RWPE1 (cell line): ENCODE results near the gene RAB8B.
A peak's percentile ranks its signal among the peaks of the same experiment; 100 is the strongest.

Source experiments
- CTCF ChIA-PET: fragments of 350-600 bp; sonication (Branson Sonifier 250); formaldehyde crosslinking; extraction: SDS; loops from one replicate; lab custom pipeline; 2021; lab: Yijun Ruan, JAX
- POLR2A ChIA-PET: fragments of 400-600 bp; formaldehyde crosslinking; extraction: SDS; loops from one replicate; lab custom pipeline; 2020; ENCODE audit warnings: antibody characterized with exemption; ENCODE audit not compliant: low non-redundant PET; lab: Yijun Ruan, JAX
- DNase-seq: peaks from one replicate; pipeline ENCODE4 v3.0.0; 2012; ENCODE audit warnings: low spot score
- H3K27ac ChIP-seq: fragments of 450-650 bp; 2 replicates; pipeline ENCODE4 v1.5.1; 2017
- TF ChIP-seq, protein P1 (sequence below): fragments of 450-650 bp; conservative IDR thresholded peaks from 2 replicates; pipeline ENCODE4 v1.5.1; 2017; ENCODE audit warnings: low read depth, mild to moderate bottlenecking

The RAB8B gene

DNA sequence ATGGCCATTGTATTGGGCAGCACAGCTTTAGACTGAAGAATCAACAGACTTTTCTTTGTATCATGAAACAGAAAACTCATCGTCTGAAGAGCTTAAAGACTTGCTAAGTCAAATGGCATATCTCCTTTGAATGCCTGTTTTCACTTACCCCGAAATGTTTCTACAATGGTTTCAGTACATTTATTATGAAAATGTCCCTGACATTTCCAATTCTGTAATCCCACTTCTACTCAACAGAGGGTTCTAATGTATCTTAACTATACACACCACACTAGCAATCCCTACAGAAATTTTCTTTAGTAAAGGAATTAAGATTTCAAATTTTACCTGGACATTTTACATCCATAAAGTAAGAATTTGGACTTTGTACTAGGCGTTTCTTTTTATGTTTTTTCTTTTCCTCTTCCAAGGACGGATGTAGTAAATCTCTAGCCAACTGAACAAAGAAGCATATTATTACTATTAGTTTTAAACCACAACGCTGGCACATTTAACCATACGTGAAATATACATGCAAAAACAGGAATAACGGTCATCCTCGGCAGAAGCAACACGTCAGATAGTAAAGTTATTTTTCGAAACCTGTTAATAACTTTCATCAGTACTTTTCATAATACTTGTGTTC, 33.2 kb upstream of the RAB8B start:
- DNase-seq: no peak
- ChIA-PET CTCF (interaction anchor here (0.6 kb wide), 1 partner anchor 1161 kb away, joined by 3 read pairs; no protein-coding TSS in a partner anchor), POLR2A (interaction anchor here (0.6 to 1.0 kb wide), 2 partner anchors 56 to 121 kb away, joined by 3 read pairs; partner anchors contain the start of gene APH1B)
- TF ChIP-seq, protein P1, sequence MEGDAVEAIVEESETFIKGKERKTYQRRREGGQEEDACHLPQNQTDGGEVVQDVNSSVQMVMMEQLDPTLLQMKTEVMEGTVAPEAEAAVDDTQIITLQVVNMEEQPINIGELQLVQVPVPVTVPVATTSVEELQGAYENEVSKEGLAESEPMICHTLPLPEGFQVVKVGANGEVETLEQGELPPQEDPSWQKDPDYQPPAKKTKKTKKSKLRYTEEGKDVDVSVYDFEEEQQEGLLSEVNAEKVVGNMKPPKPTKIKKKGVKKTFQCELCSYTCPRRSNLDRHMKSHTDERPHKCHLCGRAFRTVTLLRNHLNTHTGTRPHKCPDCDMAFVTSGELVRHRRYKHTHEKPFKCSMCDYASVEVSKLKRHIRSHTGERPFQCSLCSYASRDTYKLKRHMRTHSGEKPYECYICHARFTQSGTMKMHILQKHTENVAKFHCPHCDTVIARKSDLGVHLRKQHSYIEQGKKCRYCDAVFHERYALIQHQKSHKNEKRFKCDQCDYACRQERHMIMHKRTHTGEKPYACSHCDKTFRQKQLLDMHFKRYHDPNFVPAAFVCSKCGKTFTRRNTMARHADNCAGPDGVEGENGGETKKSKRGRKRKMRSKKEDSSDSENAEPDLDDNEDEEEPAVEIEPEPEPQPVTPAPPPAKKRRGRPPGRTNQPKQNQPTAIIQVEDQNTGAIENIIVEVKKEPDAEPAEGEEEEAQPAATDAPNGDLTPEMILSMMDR: no peak
- peak overlapping the region; percentile 96 for H3K27ac ChIP-seq

DNA sequence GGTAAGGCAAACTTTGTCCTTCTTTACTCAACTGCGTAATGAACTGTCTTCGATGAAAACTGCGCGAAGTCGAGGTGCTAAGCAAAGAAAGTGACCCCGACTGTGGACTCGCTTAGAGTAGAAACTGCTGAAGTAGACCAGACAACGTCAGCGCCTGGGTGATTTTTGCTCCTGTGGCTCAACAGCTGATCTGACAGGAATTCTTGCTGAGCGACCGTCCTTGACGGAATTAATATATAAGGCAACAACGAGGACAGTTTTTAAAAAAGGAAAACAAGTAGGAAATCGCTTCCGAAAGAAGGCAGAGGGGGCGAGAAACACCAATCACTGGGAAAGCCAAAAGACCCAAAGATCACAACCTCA, 32.7 kb upstream of the RAB8B start:
- ChIA-PET CTCF (interaction anchor here (1.3 kb wide), 1 partner anchor 246 kb away, joined by 6 read pairs; no protein-coding TSS in a partner anchor), POLR2A (interaction anchor here (0.6 to 1.0 kb wide), 4 partner anchors 11 to 120 kb away, joined by 3 to 4 read pairs (median 3); partner anchors contain the start of gene APH1B)
- H3K27ac ChIP-seq: peak overlapping the region; percentile 96
- TF ChIP-seq, protein P1: no peak
- peak; percentile 30 for DNase-seq

DNA sequence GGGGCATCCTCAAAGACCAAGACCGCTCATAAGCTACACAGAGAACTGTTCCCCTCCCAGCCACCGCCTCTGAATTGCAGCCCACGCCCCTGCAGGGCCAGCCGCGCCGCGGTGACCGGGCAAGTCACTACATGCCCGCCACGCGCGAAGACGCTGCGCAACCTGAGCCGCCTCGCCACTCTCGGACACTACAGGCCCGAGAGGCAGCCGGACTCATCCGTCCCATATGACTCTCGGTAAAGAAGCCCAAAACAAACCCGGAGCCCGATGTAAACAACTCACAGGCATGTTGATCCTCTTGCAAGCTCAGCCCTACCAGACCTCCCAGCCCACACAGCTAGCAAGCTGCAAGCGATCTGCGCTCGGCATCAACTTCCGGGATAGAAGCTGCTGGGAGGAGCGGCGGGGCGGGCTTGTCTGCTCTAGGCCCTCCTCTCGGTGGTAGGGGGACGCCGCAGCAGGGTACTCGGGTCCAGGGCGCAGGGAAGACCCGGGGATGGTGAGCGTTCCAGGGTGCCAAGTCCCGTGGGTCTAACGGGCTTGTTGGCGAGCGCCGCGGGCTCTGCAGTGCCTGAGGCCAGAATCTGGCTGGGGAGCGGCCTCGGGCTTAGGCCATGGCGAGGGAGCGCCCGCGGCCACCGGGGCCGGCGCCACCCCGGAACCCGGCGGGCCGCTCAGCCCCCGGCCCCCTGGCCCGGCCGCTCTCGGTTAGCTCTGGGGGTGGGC, 32.1 kb upstream of the RAB8B start, which contains the start of gene RPS27L:
Gene RPS27L, minus strand, starts transcription at position 360 of the 726 bp plus-strand sequence. Its CDS starts 72 bp downstream, at position 288.
- ChIA-PET CTCF (interaction anchor here (1.1 to 1.3 kb wide), 2 partner anchors 34 to 245 kb away, joined by 6 read pairs; no protein-coding TSS in a partner anchor), POLR2A (interaction anchor here (0.6 to 1.0 kb wide), 7 partner anchors 11 to 132 kb away, joined by 3 to 4 read pairs (median 3); partner anchors contain the start of gene APH1B)
- TF ChIP-seq, protein P1: no peak
- peak; percentile 90 for DNase-seq
- peak within 1 kb of the TSS; percentile 96 for H3K27ac ChIP-seq

DNA sequence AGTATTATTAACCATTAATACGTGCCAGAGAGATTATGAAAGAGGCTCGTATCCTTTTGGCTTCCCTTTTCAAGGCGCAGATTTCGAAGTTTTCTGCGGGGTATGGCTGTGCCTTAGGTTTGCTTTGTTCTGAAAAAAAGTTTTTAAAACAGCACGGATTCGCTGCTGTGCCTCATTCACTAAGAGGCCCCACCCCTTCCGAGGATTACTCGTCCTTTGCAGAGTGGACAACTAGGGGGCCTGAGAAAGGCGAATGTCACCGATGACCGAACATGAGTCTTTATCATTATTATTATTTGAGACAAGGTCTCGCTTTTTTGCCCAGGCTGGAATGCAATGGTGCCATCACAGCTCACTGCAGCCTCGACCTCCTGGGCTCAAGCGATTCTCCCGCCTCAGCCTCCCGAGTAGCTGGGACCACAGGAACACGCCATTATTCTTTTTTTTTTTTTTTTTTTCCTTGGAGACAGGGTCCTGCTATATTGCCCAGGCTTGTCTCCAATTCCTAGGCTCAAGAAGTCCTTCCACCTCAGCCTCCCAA, 31.4 kb upstream of the RAB8B start:
- peak; percentile 42 for DNase-seq
- ChIA-PET POLR2A (interaction anchor here (0.6 to 0.9 kb wide), 4 partner anchors 22 to 132 kb away, joined by 3 to 4 read pairs (median 4); no protein-coding TSS in a partner anchor), CTCF (interaction anchor here (1.1 to 1.3 kb wide), 2 partner anchors 33 to 245 kb away, joined by 6 read pairs; no protein-coding TSS in a partner anchor)
- TF ChIP-seq, protein P1: no peak
- peak overlapping the region; percentile 96 for H3K27ac ChIP-seq

DNA sequence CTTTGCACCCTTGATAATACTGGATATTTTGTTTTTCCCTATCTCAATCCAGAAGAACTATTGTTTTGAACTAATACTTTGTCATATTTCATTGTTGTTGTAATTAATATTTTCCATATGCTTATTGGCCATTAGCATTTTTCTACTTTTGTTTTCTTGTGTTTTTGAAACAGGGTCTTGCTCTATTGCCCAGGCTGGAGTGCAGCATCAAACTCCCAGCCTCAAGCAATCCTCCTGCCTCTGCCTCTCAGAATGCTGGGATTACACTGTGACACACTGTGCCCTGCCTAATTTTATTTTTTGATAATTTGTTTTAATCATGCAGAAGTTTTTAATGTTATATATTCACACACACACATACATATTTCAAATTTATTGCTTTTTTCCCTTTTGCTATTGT, 28.8 kb upstream of the RAB8B start:
- POLR2A ChIA-PET: no interaction called here
- TF ChIP-seq, protein P1: no peak

DNA sequence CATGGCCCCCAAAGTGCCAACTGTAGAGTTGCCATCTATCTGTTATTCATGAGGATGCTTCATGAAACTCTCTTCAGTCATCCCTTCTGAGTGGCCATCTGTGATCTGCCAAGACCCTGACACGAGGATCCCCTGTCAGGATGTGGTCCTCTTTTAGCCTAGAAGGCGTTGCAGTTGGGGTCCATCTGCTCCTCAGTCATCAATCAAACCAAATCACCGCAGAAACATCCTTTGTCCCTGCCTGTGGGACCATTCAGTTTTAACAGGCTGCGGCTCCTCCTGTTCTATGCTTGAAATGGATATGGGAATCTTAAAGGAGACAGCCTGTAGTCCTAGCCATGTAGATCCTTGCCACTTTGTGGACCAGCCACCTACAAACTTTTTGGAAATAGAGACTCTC, 26.2 kb upstream of the RAB8B start:
- H3K27ac ChIP-seq: no peak overlapping the region
- TF ChIP-seq, protein P1: no peak
- ChIA-PET CTCF (no interaction called here), POLR2A (no interaction called here)
- no peak for DNase-seq

More for the DNA sequence above, 28.8 kb upstream of the RAB8B start:
- no peak overlapping the region for H3K27ac ChIP-seq
- no peak for DNase-seq
- CTCF ChIA-PET: no interaction called here
